Loucy (cell line): ENCODE measurements around the gene ZNF701.

Experiments
- CTCF ChIP-seq: fragments of 200-600 bp; sonication (generic); conservative IDR thresholded peaks from 2 replicates; pipeline ENCODE4 v1.5.1; 2014; ENCODE audit warnings: mild to moderate bottlenecking, antibody characterized with exemption, low read length
- EZH2phosphoT487 ChIP-seq: fragments of 200-600 bp; IDR thresholded peaks from 2 replicates; pipeline ENCODE4 v1.6.1; 2018; ENCODE audit warnings: antibody characterized with exemption, mild to moderate bottlenecking, moderate library complexity, borderline replicate concordance

- TF ChIP-seq CTCF: no peak
- no peak for TF ChIP-seq EZH2phosphoT487
Measured at GRCh38 chr19:52527956-52528351, 42.1 kb upstream of the ZNF701 start.
